ENCODE data around the gene RALGPS1. TPM values are rescaled to one million over a fixed set of nuclear protein-coding genes. Genes with fewer than 3 reads are reported as not detected.

Gene RALGPS1
- polyA plus RNA-seq, 3 donors, result 0.60 to 4.6 (median 1.3) TPM

DNA sequence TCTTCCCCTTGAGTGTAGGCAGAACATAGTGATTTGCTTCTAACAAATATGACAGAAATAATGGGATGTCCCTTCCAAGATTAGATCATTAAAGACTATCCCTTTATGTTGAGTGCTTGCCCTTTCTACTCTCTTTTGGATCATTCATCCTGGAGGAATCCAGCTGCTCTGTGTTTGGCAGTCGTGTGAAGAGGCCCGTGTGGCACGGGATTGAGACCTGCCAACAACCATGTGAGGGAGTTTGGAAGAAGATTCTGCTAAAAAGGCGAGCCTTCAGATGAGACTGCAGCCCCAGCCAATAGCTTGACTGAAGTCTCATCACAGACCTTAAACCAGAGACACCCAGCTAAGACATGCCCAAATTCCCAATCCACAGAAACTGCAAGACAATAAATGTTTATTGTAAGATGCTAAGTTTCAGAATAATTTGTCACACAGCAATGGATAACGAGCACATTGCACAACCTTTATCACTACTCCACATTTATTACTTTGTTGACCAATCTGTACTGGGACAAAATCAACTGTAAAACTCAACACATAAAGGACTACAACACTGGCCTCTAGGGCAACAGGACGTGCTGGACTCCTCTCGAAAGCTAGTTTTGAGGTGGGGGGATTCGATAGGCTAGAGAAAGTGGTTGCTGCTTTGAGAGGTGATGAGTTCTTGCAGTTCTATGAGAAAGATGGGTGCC lies 165.0 kb downstream of the RALGPS1 start:
- Histone ChIP-seq H3K4me1 (ENCODE audit: control insufficient read depth in 1 of 2, insufficient read depth in 2 of 2, low read length in 2 of 2) (no peaks in the 10 kb centered on the region), H3K9ac (ENCODE audit: insufficient read depth, low read length, poor library complexity, severe bottlenecking) (no peak overlapping the region), H3K4me2 (replicated peaks; ENCODE audit: extremely low read depth, low read length, poor library complexity, severe bottlenecking) (no peak overlapping the region), H3K36me3 (replicated peaks in 1 of 2; ENCODE audit: control insufficient read depth in 1 of 2, insufficient read depth in 2 of 2, low read length in 2 of 2) (no peaks in the 10 kb centered on the region), H4K20me1 (ENCODE audit: insufficient read depth, low read length) (no peaks in the 10 kb centered on the region), H3K9me3 (replicated peaks in 1 of 2; ENCODE audit: control insufficient read depth in 1 of 2, insufficient read depth in 1 of 2, low read length in 2 of 2) (no peaks in the 10 kb centered on the region), H2AFZ (ENCODE audit: insufficient read depth, low read depth, low read length, poor library complexity, severe bottlenecking) (no peak overlapping the region), H3K27ac (ENCODE audit: low read depth in 1 of 2, low read length in 2 of 2) (no peak overlapping the region), H3K79me2 (ENCODE audit: insufficient read depth, low read length) (no peaks in the 10 kb centered on the region), H3K4me3 (replicated peaks in 1 of 3; ENCODE audit: low read depth in 2 of 3, low read length in 3 of 3) (no peak overlapping the region), H3K27me3 (ENCODE audit: control insufficient read depth in 2 of 2, insufficient read depth in 2 of 2, low read length in 2 of 2) (no peaks in the 10 kb centered on the region)
- intact Hi-C loops (cut with micrococcal nuclease), result no loop called here
- Mint-ChIP-seq H3K36me3 (peaks cover 0 to 4% of the 10 kb centered on the region in 2 donors), H3K4me3 (no peak overlapping the region), H3K27ac (no peak overlapping the region), H3K4me1 (peaks cover 5% of the 10 kb centered on the region), H3K27me3 (ENCODE audit: low read depth in 3 of 3) (peaks cover 9 to 29% (median 13%) of the 10 kb centered on the region in 3 donors), H3K9me3 (peaks cover 0 to 1% (median 0%) of the 10 kb centered on the region in 7 donors)
- TF ChIP-seq, protein P1, sequence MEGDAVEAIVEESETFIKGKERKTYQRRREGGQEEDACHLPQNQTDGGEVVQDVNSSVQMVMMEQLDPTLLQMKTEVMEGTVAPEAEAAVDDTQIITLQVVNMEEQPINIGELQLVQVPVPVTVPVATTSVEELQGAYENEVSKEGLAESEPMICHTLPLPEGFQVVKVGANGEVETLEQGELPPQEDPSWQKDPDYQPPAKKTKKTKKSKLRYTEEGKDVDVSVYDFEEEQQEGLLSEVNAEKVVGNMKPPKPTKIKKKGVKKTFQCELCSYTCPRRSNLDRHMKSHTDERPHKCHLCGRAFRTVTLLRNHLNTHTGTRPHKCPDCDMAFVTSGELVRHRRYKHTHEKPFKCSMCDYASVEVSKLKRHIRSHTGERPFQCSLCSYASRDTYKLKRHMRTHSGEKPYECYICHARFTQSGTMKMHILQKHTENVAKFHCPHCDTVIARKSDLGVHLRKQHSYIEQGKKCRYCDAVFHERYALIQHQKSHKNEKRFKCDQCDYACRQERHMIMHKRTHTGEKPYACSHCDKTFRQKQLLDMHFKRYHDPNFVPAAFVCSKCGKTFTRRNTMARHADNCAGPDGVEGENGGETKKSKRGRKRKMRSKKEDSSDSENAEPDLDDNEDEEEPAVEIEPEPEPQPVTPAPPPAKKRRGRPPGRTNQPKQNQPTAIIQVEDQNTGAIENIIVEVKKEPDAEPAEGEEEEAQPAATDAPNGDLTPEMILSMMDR (IDR thresholded peaks at IDR 0.05), result no peak
- 100% methylated on average over 3 of the region's 8 CpGs for WGBS (ENCODE audit: insufficient coverage)
- no peak for DNase-seq

DNA sequence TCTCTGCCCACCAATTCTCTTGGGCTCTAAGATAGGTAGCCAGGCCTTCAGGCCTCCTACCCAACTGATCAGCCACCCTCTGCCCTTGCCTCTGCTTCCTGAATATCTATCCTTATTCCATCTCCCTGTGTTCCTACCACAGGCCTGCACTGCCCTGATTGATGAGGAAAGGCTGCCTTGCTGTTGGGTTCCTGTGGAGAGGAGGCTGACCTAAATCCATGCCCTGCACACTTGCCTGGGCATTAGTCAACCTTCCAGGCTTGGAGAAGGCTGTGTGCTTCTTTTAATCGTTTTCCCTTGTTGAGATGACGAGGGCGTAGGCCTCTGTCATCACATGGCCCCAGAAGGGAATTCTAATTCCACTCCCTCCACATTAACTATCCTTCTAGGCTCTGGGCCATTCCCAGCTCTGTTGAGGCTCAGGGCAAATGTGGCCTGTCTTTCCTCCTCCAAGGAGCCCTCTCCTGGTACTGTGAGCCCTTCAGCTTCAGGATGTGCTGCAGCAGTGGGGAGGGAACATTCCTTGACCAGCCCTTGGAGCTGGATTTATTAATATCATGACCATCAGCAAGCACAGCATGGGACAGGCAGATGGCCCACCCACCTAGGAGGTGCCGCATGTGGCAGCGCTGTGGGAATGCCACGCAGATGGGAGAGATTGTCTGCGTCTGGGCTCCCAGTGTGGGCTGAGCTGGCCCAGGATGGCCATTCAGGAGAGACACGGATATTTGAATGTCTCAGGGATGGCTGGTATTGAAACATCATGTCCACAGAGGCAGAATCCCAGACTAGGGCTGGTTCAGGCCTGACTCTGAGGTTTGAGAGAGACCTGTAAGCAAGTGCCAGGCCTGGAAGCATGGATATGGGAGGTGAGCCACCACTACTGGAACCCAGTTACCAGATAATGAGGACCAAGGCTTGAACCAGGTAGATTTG lies 166.9 kb downstream of the RALGPS1 start:
- Mint-ChIP-seq H3K9me3 (peaks cover 0 to 1% (median 0%) of the 10 kb centered on the region in 7 donors), H3K4me3 (no peak overlapping the region), H3K27me3 (ENCODE audit: low read depth in 3 of 3) (peaks cover 9 to 23% (median 13%) of the 10 kb centered on the region in 3 donors), H3K36me3 (peaks cover 0 to 4% of the 10 kb centered on the region in 2 donors), H3K4me1 (peaks cover 5% of the 10 kb centered on the region), H3K27ac (peak overlapping the region in 1 of 7 donors; percentile 53)
- H3K4me3 ChIP-seq (replicated peaks in 1 of 3; ENCODE audit: low read depth in 2 of 3, low read length in 3 of 3), result no peak overlapping the region
- DNase-seq, result no peak
- no peaks in the 10 kb centered on the region for H3K36me3 ChIP-seq (replicated peaks in 1 of 2; ENCODE audit: control insufficient read depth in 1 of 2, insufficient read depth in 2 of 2, low read length in 2 of 2)
- H2AFZ ChIP-seq (ENCODE audit: insufficient read depth, low read depth, low read length, poor library complexity, severe bottlenecking), result no peak overlapping the region
- 98% methylated on average over 8 of the region's 8 CpGs for WGBS (ENCODE audit: insufficient coverage)
- intact Hi-C loops (cut with micrococcal nuclease), result no loop called here
- H3K9me3 ChIP-seq (replicated peaks in 1 of 2; ENCODE audit: control insufficient read depth in 1 of 2, insufficient read depth in 1 of 2, low read length in 2 of 2), result no peaks in the 10 kb centered on the region
- no peaks in the 10 kb centered on the region for H4K20me1 ChIP-seq (ENCODE audit: insufficient read depth, low read length)
- no peak overlapping the region for H3K9ac ChIP-seq (ENCODE audit: insufficient read depth, low read length, poor library complexity, severe bottlenecking)
- H3K4me1 ChIP-seq (ENCODE audit: control insufficient read depth in 1 of 2, insufficient read depth in 2 of 2, low read length in 2 of 2), result no peaks in the 10 kb centered on the region
- H3K27me3 ChIP-seq (ENCODE audit: control insufficient read depth in 2 of 2, insufficient read depth in 2 of 2, low read length in 2 of 2), result no peaks in the 10 kb centered on the region
- H3K4me2 ChIP-seq (replicated peaks; ENCODE audit: extremely low read depth, low read length, poor library complexity, severe bottlenecking), result no peak overlapping the region
- TF ChIP-seq, protein P1 (IDR thresholded peaks at IDR 0.05), result no peak
- no peak overlapping the region for H3K27ac ChIP-seq (ENCODE audit: low read depth in 1 of 2, low read length in 2 of 2)
- H3K79me2 ChIP-seq (ENCODE audit: insufficient read depth, low read length), result no peaks in the 10 kb centered on the region

All from CD14-positive monocyte (primary cell).